ENCODE results near the gene SHC4.
A peak's percentile ranks its signal among the peaks of the same experiment; 100 is the strongest.
"Not testable (repeated sequence)": the region's sequence is repeated elsewhere in the genome, so short reads cannot be mapped to it uniquely, and the experiment has no call there.

Gene SHC4

GRCh38 chr15:48922046-48922445 is 41.7 kb downstream of the SHC4 start:
- DNase-seq: no peak

GRCh38 chr15:48916721-48917120 is 47.0 kb downstream of the SHC4 start:
- DNase-seq: no peak

- DNase-seq: no peak
Observed at GRCh38 chr15:48915861-48916260, 47.9 kb downstream of the SHC4 start.

GRCh38 chr15:48914717-48915116 is 49.0 kb downstream of the SHC4 start:
- DNase-seq: no peak

GRCh38 chr15:48913141-48913540 is 50.6 kb downstream of the SHC4 start:
- no peak for DNase-seq

- not testable (repeated sequence) for DNase-seq
Observed at GRCh38 chr15:48910554-48910953, 53.2 kb downstream of the SHC4 start.

- not testable (repeated sequence) for DNase-seq
Observed at GRCh38 chr15:48909313-48909712, 54.4 kb downstream of the SHC4 start.

- DNase-seq: no peak
Observed at GRCh38 chr15:48905847-48906246, 57.9 kb downstream of the SHC4 start.

GRCh38 chr15:48905216-48905615 is 58.5 kb downstream of the SHC4 start:
- DNase-seq: no peak

- DNase-seq: no peak
Observed at GRCh38 chr15:48904758-48905157, 59.0 kb downstream of the SHC4 start.

- DNase-seq: no peak
Observed at GRCh38 chr15:48899793-48900192, 63.9 kb downstream of the SHC4 start.

- DNase-seq: no peak
Observed at GRCh38 chr15:48898446-48898845, 65.3 kb downstream of the SHC4 start.

GRCh38 chr15:48898032-48898431 is 65.7 kb downstream of the SHC4 start:
- DNase-seq: no peak

- no peak for DNase-seq
Observed at GRCh38 chr15:48896869-48897814, 66.6 kb downstream of the SHC4 start.

- DNase-seq: no peak
Observed at GRCh38 chr15:48893311-48893710, 70.4 kb downstream of the SHC4 start.

- no peak for DNase-seq
Observed at GRCh38 chr15:48891232-48891765, 72.4 kb downstream of the SHC4 start.

- DNase-seq: no peak
Observed at GRCh38 chr15:48890375-48890972, 73.2 kb downstream of the SHC4 start.

- no peak for DNase-seq
Observed at GRCh38 chr15:48889925-48890324, 73.8 kb downstream of the SHC4 start.

- no peak for DNase-seq
Observed at GRCh38 chr15:48888836-48889235, 74.9 kb downstream of the SHC4 start.

GRCh38 chr15:48888191-48888590 is 75.5 kb downstream of the SHC4 start:
- peak; percentile 71 for DNase-seq

GRCh38 chr15:48887144-48887543 is 76.6 kb downstream of the SHC4 start:
- no peak for DNase-seq

GRCh38 chr15:48883699-48884098 is 80.0 kb downstream of the SHC4 start:
- no peak for DNase-seq

- no peak for DNase-seq
Observed at GRCh38 chr15:48880070-48880634, 83.6 kb downstream of the SHC4 start.

Measured in activated CD4-positive, alpha-beta T cell treated with anti-CD3 and anti-CD28 coated beads, Interleukin-10, Interleukin-2, amounts not matched to agents 100 ng/mL and 50 ng/mL, durations not matched to agents 16 hours and 8 hours (primary cell).